IMR-90 (cell line): Measurements from ENCODE around the gene PTPRN2. TPM values are rescaled to one million over a fixed set of nuclear protein-coding genes. Genes with fewer than 3 reads are reported as not detected.

Experiments
- ATAC-seq: fragments of 200-7000 bp; cut with Tn5 transposase; 2 replicates; pipeline ENCODE4 v1.9.1; 2020; ENCODE audit warnings: low read depth, mild to moderate bottlenecking, moderate library complexity
- BruUV-seq: library from RNA; stranded (reverse); fragments of 400-500 nt; replicated peaks from 2 replicates; lab custom pipeline; 2021; lab: Mats Ljungman, UMichigan
- CTCF ChIA-PET: fragments of 300-600 bp; formaldehyde crosslinking; extraction: SDS; loops from one replicate; lab custom pipeline; 2021; ENCODE audit warnings: antibody characterized with exemption; lab: Yijun Ruan, JAX
- POLR2A ChIA-PET: fragments of 300-600 bp; sonication (Branson Sonifier 250); formaldehyde crosslinking; loops from one replicate; lab custom pipeline; 2022; ENCODE audit warnings: antibody characterized with exemption; ENCODE audit not compliant: unreplicated experiment; lab: Charles Lee
- DNase-seq: peaks from one replicate; pipeline ENCODE4 v3.0.0; 2013
- H2AFZ ChIP-seq: replicated peaks from 2 replicates; pipeline ENCODE3; 2013; ENCODE audit warnings: low read length, mild to moderate bottlenecking; ENCODE audit not compliant: poor library complexity
- H2AK5ac ChIP-seq: 2 replicates; pipeline ENCODE4 v1.6.1; 2013; ENCODE audit warnings: low read depth, low read length, inconsistent platforms
- H2AK9ac ChIP-seq: replicated peaks from 2 replicates; pipeline ENCODE3; 2013; ENCODE audit warnings: mild to moderate bottlenecking, low read depth, low read length, moderate library complexity; ENCODE audit not compliant: poor library complexity
- H2BK120ac ChIP-seq: 2 replicates; pipeline ENCODE4 v1.6.1; 2013; ENCODE audit warnings: low read depth, low read length, inconsistent platforms
- H2BK15ac ChIP-seq: 3 replicates; pipeline ENCODE4 v1.6.1; 2013; ENCODE audit warnings: low read depth, low read length, inconsistent platforms
- H2BK20ac ChIP-seq: 2 replicates; pipeline ENCODE4 v1.6.1; 2013; ENCODE audit warnings: low read depth, mild to moderate bottlenecking, inconsistent platforms, low read length, moderate library complexity
- H2BK5ac ChIP-seq: 2 replicates; pipeline ENCODE4 v1.6.1; 2013; ENCODE audit warnings: mild to moderate bottlenecking, low read depth, low read length, inconsistent platforms; ENCODE audit not compliant: poor library complexity, severe bottlenecking
- H3K14ac ChIP-seq: replicated peaks from 2 replicates; pipeline ENCODE4 v1.6.1; 2013; ENCODE audit warnings: low read depth, low read length, inconsistent platforms
- H3K18ac ChIP-seq: 2 replicates; pipeline ENCODE4 v1.6.1; 2013; ENCODE audit warnings: low read depth, low read length, control low read depth
- H3K23ac ChIP-seq: 2 replicates; pipeline ENCODE4 v1.6.1; 2013; ENCODE audit warnings: low read depth, low read length, inconsistent platforms
- H3K27ac ChIP-seq: 2 replicates; pipeline ENCODE4 v1.5.1; 2013; ENCODE audit warnings: mild to moderate bottlenecking, control low read depth, low read length; ENCODE audit not compliant: insufficient read depth
- H3K27me3 ChIP-seq: 2 replicates; pipeline ENCODE4 v1.6.1; 2013; ENCODE audit warnings: low read length; ENCODE audit not compliant: control insufficient read depth, insufficient read depth
- H3K36me3 ChIP-seq: 2 replicates; pipeline ENCODE4 v1.6.1; 2013; ENCODE audit warnings: low read length, mixed read lengths; ENCODE audit not compliant: control insufficient read depth, insufficient read depth
- H3K4ac ChIP-seq: 2 replicates; pipeline ENCODE4 v1.6.1; 2013; ENCODE audit warnings: low read depth, low read length, inconsistent platforms
- H3K4me1 ChIP-seq: 2 replicates; pipeline ENCODE4 v1.6.1; 2013; ENCODE audit warnings: low read length, mixed read lengths; ENCODE audit not compliant: control insufficient read depth, insufficient read depth
- H3K4me2 ChIP-seq: 2 replicates; pipeline ENCODE4 v1.6.1; 2013; ENCODE audit warnings: low read depth, mild to moderate bottlenecking, control low read depth, low read length, moderate library complexity
- H3K4me3 ChIP-seq: 2 replicates; pipeline ENCODE4 v1.5.1; 2013; ENCODE audit warnings: low read depth, mild to moderate bottlenecking, control low read depth, low read length, moderate library complexity; ENCODE audit not compliant: insufficient read depth
- H3K56ac ChIP-seq: 2 replicates; pipeline ENCODE4 v1.6.1; 2013; ENCODE audit warnings: low read length, inconsistent platforms; ENCODE audit not compliant: insufficient read depth; ENCODE audit errors: extremely low read depth
- H3K79me1 ChIP-seq, 2 experiments: 2 replicates each; pipeline ENCODE4 v1.6.1; 2013; ENCODE audit warnings: low read length in 2 of 2, inconsistent platforms in 1 of 2, low read depth in 1 of 2
- H3K9ac ChIP-seq: 2 replicates; pipeline ENCODE4 v1.6.1; 2013; ENCODE audit warnings: low read depth, low read length, control low read depth
- H3K9me1 ChIP-seq: 2 replicates; pipeline ENCODE4 v1.6.1; 2013; ENCODE audit warnings: low read length, inconsistent platforms; ENCODE audit not compliant: insufficient read depth
- H3K9me3 ChIP-seq: 2 replicates; pipeline ENCODE4 v1.6.1; 2013; ENCODE audit warnings: low read length; ENCODE audit not compliant: control insufficient read depth, insufficient read depth
- H4K20me1 ChIP-seq: 2 replicates; pipeline ENCODE4 v1.6.1; 2013; ENCODE audit warnings: low read length, inconsistent platforms; ENCODE audit not compliant: insufficient read depth
- H4K5ac ChIP-seq: 2 replicates; pipeline ENCODE4 v1.6.1; 2013; ENCODE audit warnings: mild to moderate bottlenecking, low read depth, low read length, control low read depth
- H4K8ac ChIP-seq, 2 experiments: 2 replicates each; pipeline ENCODE4 v1.6.1; 2013; ENCODE audit warnings: low read depth in 2 of 2, low read length in 2 of 2, control low read depth in 1 of 2, inconsistent platforms in 1 of 2
- H4K91ac ChIP-seq: 2 replicates; pipeline ENCODE4 v1.6.1; 2013; ENCODE audit warnings: low read depth, low read length, inconsistent platforms; ENCODE audit not compliant: insufficient read depth
- CHD1 ChIP-seq: IDR thresholded peaks from 2 replicates; pipeline ENCODE4 v1.6.1; 2012; ENCODE audit warnings: low read depth, low read length, improper control_type of control experiment
- MAFK ChIP-seq: IDR thresholded peaks from 2 replicates; pipeline ENCODE4 v1.6.1; 2012; ENCODE audit warnings: low read depth, low read length, improper control_type of control experiment
- RAD21 ChIP-seq: IDR thresholded peaks from 2 replicates; pipeline ENCODE4 v1.6.1; 2012; ENCODE audit warnings: low read length, improper control_type of control experiment
- RFX5 ChIP-seq: IDR thresholded peaks from 2 replicates; pipeline ENCODE4 v1.8.0; 2012; ENCODE audit warnings: low read depth, mild to moderate bottlenecking, low read length, moderate library complexity
- SMC3 ChIP-seq: fragments of 150-350 bp; IDR thresholded peaks from 2 replicates; pipeline ENCODE4 v1.6.1; 2016; ENCODE audit warnings: low read depth, mild to moderate bottlenecking, antibody characterized with exemption, low read length, moderate library complexity
- USF2 ChIP-seq: fragments of 150-350 bp; IDR thresholded peaks from 2 replicates; pipeline ENCODE4 v1.6.1; 2017; ENCODE audit warnings: mild to moderate bottlenecking, antibody characterized with exemption, low read length, low read depth
- WGBS, 2 experiments: methylation state at CpG; one replicate each; pipeline versions ENCODE4 v1.1.5 to v1.1.7; 2013; ENCODE audit warnings: missing lambda C conversion rate in 2 of 2; ENCODE audit not compliant: insufficient read length in 1 of 2; ENCODE audit errors: extremely low coverage in 2 of 2; 5-methylcytosine and 5-hydroxymethylcytosine counted together
- dilution Hi-C: fragments of 300-500 bp; cut with HindIII; formaldehyde crosslinking; loops from one replicate; pipeline ENCODE4 v1.14.3; 2018; ENCODE audit warnings: low sequenced_read_pairs; ENCODE audit not compliant: unreplicated experiment
- in situ Hi-C: fragments of 300-500 bp; cut with MboI; formaldehyde crosslinking; loops from 3 replicates; pipeline ENCODE4 v1.14.3; 2019; ENCODE audit warnings: low sequenced_read_pairs, inconsistent platforms, mixed read lengths
- intact Hi-C: fragments of 100-400 bp; cut with micrococcal nuclease; formaldehyde crosslinking; loops from 2 replicates; pipeline ENCODE4 v1.10.0; 2022
- polyA plus RNA-seq, 3 experiments: library from polyadenylated mRNA; depleted of rRNA; stranded (reverse); fragments of >200 nt; gene quantifications; 2 replicates each; pipeline ENCODE4 v1.2.3, GENCODE V29; 2012; ENCODE audit warnings: low replicate concordance in 1 of 3
- total RNA-seq: library from RNA; depleted of rRNA; stranded (reverse); fragments of >200 nt; gene quantifications from 2 replicates; pipeline ENCODE4 v1.2.3, GENCODE V29; 2012
- TF ChIP-seq, protein P1 (sequence below): conservative IDR thresholded peaks from 2 replicates; pipeline ENCODE4 v1.5.1; 2012; ENCODE audit warnings: mild to moderate bottlenecking, low read depth, low read length, improper control_type of control experiment

Gene PTPRN2
- total and polyA plus RNA-seq, 2 of the 4 experiments (the other 2 are of a cell fraction), result 0.03 TPM; not detected in 1

DNA sequence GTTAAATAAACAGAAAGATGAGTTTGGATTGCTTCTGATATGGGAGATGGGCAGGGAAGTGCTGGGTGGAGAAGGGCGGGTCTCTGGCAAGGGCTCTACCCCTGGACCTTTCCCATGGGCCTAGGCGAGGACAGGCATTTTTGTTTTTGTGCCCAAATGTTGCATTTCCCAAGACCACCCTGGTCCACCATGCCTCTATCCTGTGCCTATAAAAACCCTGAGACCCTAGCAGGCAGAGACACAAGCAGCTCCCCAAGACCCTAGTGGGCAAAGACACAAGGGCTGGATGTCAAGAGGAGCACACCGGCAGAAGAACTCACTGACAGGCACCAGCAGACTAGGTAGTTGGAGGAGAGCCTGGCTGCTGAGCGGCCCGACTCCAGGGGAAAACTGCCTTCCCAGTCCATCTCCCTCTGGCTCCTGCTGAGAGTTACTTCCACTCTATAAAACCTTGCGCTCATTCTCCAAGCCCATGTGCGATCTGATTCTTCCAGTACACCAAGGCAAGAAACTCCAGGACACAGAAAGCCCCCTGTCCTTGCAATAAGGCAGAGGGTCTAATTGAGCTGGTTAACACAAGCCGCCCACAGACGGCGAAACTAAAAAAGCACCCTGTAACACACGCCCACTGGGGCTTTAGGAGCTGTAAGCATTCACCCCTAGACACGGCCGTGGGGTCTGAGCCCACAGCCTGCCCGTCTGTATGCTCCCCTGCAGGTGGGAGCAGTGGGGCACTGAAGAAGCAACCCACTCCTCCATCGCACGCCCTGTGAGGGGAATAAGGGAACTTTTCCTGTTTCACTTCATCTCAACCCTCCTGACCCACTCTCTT is 291.4 kb downstream of the PTPRN2 start:
- POLR2A ChIA-PET, result no interaction called here
- 20% methylated on average over 1 of the region's 16 CpGs; no CpG with 5 or more reads in 1 of the 2 experiments for WGBS, 2 experiments

More for the DNA sequence above, 291.4 kb downstream of the PTPRN2 start:
- Histone ChIP-seq H4K8ac (no peak overlapping the region), H2BK120ac (no peak overlapping the region), H3K14ac (no peak overlapping the region), H3K27ac (no peak overlapping the region), H4K5ac (no peak overlapping the region), H3K9ac (no peak overlapping the region), H2AK5ac (no peak overlapping the region), H3K4me1 (no peaks in the 10 kb centered on the region), H3K23ac (no peak overlapping the region), H3K9me3 (peaks cover 31% of the 10 kb centered on the region), H3K36me3 (no peaks in the 10 kb centered on the region), H3K9me1 (no peaks in the 10 kb centered on the region), H2AK9ac (no peak overlapping the region), H3K56ac (no peak overlapping the region), H2BK15ac (no peak overlapping the region), H4K91ac (no peak overlapping the region), H3K4me2 (no peak overlapping the region), H2BK5ac (no peak overlapping the region), H3K27me3 (no peaks in the 10 kb centered on the region), H3K4ac (no peak overlapping the region), H4K20me1 (no peaks in the 10 kb centered on the region), H3K79me1 (no peaks in the 10 kb centered on the region), H2AFZ (no peak overlapping the region), H2BK20ac (no peak overlapping the region), H3K18ac (no peak overlapping the region), H3K4me3 (no peak overlapping the region)
- in situ Hi-C loops, result no loop called here
- CTCF ChIA-PET, result no interaction called here
- BruUV-seq, result no TSS peak
- no peak for DNase-seq
- ATAC-seq, result no peak
- no peak for TF ChIP-seq CHD1
- TF ChIP-seq SMC3, result no peak
- no peak for TF ChIP-seq RFX5
- TF ChIP-seq, protein P1, sequence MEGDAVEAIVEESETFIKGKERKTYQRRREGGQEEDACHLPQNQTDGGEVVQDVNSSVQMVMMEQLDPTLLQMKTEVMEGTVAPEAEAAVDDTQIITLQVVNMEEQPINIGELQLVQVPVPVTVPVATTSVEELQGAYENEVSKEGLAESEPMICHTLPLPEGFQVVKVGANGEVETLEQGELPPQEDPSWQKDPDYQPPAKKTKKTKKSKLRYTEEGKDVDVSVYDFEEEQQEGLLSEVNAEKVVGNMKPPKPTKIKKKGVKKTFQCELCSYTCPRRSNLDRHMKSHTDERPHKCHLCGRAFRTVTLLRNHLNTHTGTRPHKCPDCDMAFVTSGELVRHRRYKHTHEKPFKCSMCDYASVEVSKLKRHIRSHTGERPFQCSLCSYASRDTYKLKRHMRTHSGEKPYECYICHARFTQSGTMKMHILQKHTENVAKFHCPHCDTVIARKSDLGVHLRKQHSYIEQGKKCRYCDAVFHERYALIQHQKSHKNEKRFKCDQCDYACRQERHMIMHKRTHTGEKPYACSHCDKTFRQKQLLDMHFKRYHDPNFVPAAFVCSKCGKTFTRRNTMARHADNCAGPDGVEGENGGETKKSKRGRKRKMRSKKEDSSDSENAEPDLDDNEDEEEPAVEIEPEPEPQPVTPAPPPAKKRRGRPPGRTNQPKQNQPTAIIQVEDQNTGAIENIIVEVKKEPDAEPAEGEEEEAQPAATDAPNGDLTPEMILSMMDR, result no peak
- no peak for TF ChIP-seq USF2
- TF ChIP-seq RAD21, result no peak
- TF ChIP-seq MAFK, result no peak
- intact Hi-C loops, result no loop called here
- dilution Hi-C loops, result no loop called here
